Measurements from ENCODE around the gene SMKR1. TPM values are rescaled to one million over a fixed set of nuclear protein-coding genes. Genes with fewer than 3 reads are reported as not detected.

SMKR1 gene
- total and polyA plus RNA-seq, 10 donors = 0.91 to 2.2 (median 1.4) TPM; not detected in 5

GRCh38 chr7:129502708-129503685 is 666 bp downstream of the SMKR1 start:
- Histone ChIP-seq H3K27ac (peak overlapping the region in 4 of 8 donors; percentile 38 to 77 (median 60)), H3K4me1 (peaks cover 0 to 20% (median 15%) of the 10 kb centered on the region in 6 donors), H3K9me3 (no peaks in the 10 kb centered on the region), H3K4me3 (peak overlapping the region; percentile 48 to 82 (median 64)), H3K27me3 (replicated peaks in 1 of 7) (peaks cover 0 to 17% (median 0%) of the 10 kb centered on the region in 7 donors), H3K36me3 (no peaks in the 10 kb centered on the region)
- 14 to 27% (median 15%) methylated on average over 37 to 58 of the region's 58 CpGs for WGBS, 5 donors
- DNase-seq = peak; percentile 79
- TF ChIP-seq CTCF (IDR thresholded peaks at IDR 0.05 in 8 of 11, conservative IDR thresholded peaks at IDR 0.05 in 3 of 11) = no peak
- no peak for TF ChIP-seq POLR2A (IDR thresholded peaks at IDR 0.05)
- TF ChIP-seq POLR2AphosphoS5 (IDR thresholded peaks at IDR 0.05) = no peak
- intact Hi-C loops (cut with DNase I; ENCODE audit: low total_unique reads) = no loop called here

- 85 to 98% (median 95%) methylated on average over 4 to 8 of the region's 8 CpGs for WGBS, 5 donors
- DNase-seq = no peak
- intact Hi-C loops (cut with DNase I; ENCODE audit: low total_unique reads) = no loop called here
Measured at GRCh38 chr7:129503725-129504124, 1.4 kb downstream of the SMKR1 start.

GRCh38 chr7:129512192-129512591 is 9.9 kb downstream of the SMKR1 start:
- DNase-seq = no peak
- intact Hi-C loops (cut with DNase I; ENCODE audit: low total_unique reads) = no loop called here
- Histone ChIP-seq H3K27ac (no peak overlapping the region), H3K4me1 (no peaks in the 10 kb centered on the region), H3K9me3 (no peaks in the 10 kb centered on the region), H3K27me3 (replicated peaks in 1 of 7) (no peaks in the 10 kb centered on the region), H3K4me3 (no peak overlapping the region), H3K36me3 (no peaks in the 10 kb centered on the region)
- WGBS, 5 donors = 63 to 81% (median 75%) methylated on average over 8 of the region's 8 CpGs
- no peak for TF ChIP-seq POLR2AphosphoS5 (IDR thresholded peaks at IDR 0.05)
- no peak for TF ChIP-seq POLR2A (IDR thresholded peaks at IDR 0.05)
- no peak for TF ChIP-seq CTCF (IDR thresholded peaks at IDR 0.05 in 8 of 11, conservative IDR thresholded peaks at IDR 0.05 in 3 of 11)

More at GRCh38 chr7:129503725-129504124, 1.4 kb downstream of the SMKR1 start:
- H3K27ac ChIP-seq = no peak overlapping the region
- TF ChIP-seq CTCF (IDR thresholded peaks at IDR 0.05 in 8 of 11, conservative IDR thresholded peaks at IDR 0.05 in 3 of 11) = no peak
- no peak for TF ChIP-seq POLR2A (IDR thresholded peaks at IDR 0.05)
- TF ChIP-seq POLR2AphosphoS5 (IDR thresholded peaks at IDR 0.05) = no peak
- H3K27me3 ChIP-seq (replicated peaks in 1 of 7) = peaks cover 0 to 17% (median 0%) of the 10 kb centered on the region in 7 donors
- no peaks in the 10 kb centered on the region for H3K36me3 ChIP-seq
- H3K9me3 ChIP-seq = no peaks in the 10 kb centered on the region
- peaks cover 0 to 20% (median 15%) of the 10 kb centered on the region in 6 donors for H3K4me1 ChIP-seq
- H3K4me3 ChIP-seq = no peak overlapping the region

- no peaks in the 10 kb centered on the region for H3K27me3 ChIP-seq (replicated peaks in 1 of 7)
Measured at GRCh38 chr7:129513546-129513945, 11.2 kb downstream of the SMKR1 start.

More at GRCh38 chr7:129513546-129513945, 11.2 kb downstream of the SMKR1 start:
- Histone ChIP-seq H3K9me3 (no peaks in the 10 kb centered on the region), H3K4me1 (no peaks in the 10 kb centered on the region), H3K4me3 (no peak overlapping the region), H3K36me3 (no peaks in the 10 kb centered on the region), H3K27ac (no peak overlapping the region)
- 83 to 93% (median 87%) methylated on average over 10 of the region's 10 CpGs for WGBS, 5 donors
- TF ChIP-seq POLR2A (IDR thresholded peaks at IDR 0.05) = no peak
- TF ChIP-seq POLR2AphosphoS5 (IDR thresholded peaks at IDR 0.05) = no peak
- no peak for TF ChIP-seq CTCF (IDR thresholded peaks at IDR 0.05 in 8 of 11, conservative IDR thresholded peaks at IDR 0.05 in 3 of 11)
- no peak for DNase-seq
- intact Hi-C loops (cut with DNase I; ENCODE audit: low total_unique reads) = no loop called here

Measured in spleen (tissue), 11 donors.